ENCODE measurements around the gene DAB2IP. TPM values are rescaled to one million over a fixed set of nuclear protein-coding genes. Genes with fewer than 3 reads are reported as not detected.

Gene DAB2IP
- total RNA-seq, 2 donors from 2014 or later, result not detected

- H3K9me3 ChIP-seq (ENCODE audit: control insufficient read depth, low read length, poor library complexity, severe bottlenecking), result no peaks in the 10 kb centered on the region
- Mint-ChIP-seq H3K27ac (no peak overlapping the region), H3K36me3 (ENCODE audit: low read depth) (no peaks in the 10 kb centered on the region), H3K27me3 (peaks cover 6% of the 10 kb centered on the region), H3K4me3 (no peak overlapping the region), H3K4me1 (peaks cover 2% of the 10 kb centered on the region)
- ATAC-seq, result no peak
- DNase-seq, result no peak
Observed at GRCh38 chr9:121752929-121753328, 101.5 kb downstream of the DAB2IP start.

- H3K9me3 ChIP-seq (ENCODE audit: control insufficient read depth, low read length, poor library complexity, severe bottlenecking), result no peaks in the 10 kb centered on the region
- Mint-ChIP-seq H3K27ac (no peak overlapping the region), H3K4me3 (no peak overlapping the region), H3K4me1 (no peaks in the 10 kb centered on the region), H3K27me3 (peaks cover 6% of the 10 kb centered on the region), H3K36me3 (ENCODE audit: low read depth) (no peaks in the 10 kb centered on the region)
- no peak for DNase-seq
- ATAC-seq, result no peak
Observed at GRCh38 chr9:121753802-121754654, 102.6 kb downstream of the DAB2IP start.

GRCh38 chr9:121754655-121755436 lies 103.4 kb downstream of the DAB2IP start:
- no peak for DNase-seq
- ATAC-seq, result no peak

DNA sequence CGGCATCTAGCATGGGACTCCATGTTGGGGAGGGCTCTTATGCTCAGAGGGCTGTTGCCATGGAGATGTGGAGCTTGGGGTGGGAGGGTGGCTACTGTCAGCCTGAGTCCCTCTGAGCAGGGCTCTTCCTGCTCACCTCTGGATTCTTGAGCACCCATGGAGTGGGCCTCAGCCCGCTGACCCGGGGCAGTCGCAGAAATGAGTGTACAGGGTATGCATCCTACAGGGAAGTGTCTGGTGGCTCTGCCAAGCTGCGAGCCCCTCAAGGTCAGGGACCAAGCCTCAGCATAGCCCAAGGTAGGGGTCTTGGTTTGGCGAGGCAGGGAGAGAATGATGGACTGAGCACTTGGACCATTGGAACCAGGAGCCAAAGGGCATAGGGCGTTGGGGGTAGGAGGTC lies 104.1 kb downstream of the DAB2IP start:
- Mint-ChIP-seq H3K36me3 (ENCODE audit: low read depth) (no peaks in the 10 kb centered on the region), H3K4me1 (no peaks in the 10 kb centered on the region), H3K4me3 (no peak overlapping the region), H3K27ac (no peak overlapping the region), H3K27me3 (peaks cover 15% of the 10 kb centered on the region)
- no peaks in the 10 kb centered on the region for H3K9me3 ChIP-seq (ENCODE audit: control insufficient read depth, low read length, poor library complexity, severe bottlenecking)
- ATAC-seq, result no peak
- no peak for DNase-seq

More at GRCh38 chr9:121754655-121755436, 103.4 kb downstream of the DAB2IP start:
- peaks cover 13% of the 10 kb centered on the region for H3K27me3 Mint-ChIP-seq
- no peak overlapping the region for H3K4me3 Mint-ChIP-seq
- no peaks in the 10 kb centered on the region for H3K36me3 Mint-ChIP-seq (ENCODE audit: low read depth)
- no peaks in the 10 kb centered on the region for H3K9me3 ChIP-seq (ENCODE audit: control insufficient read depth, low read length, poor library complexity, severe bottlenecking)
- H3K27ac Mint-ChIP-seq, result no peak overlapping the region
- H3K4me1 Mint-ChIP-seq, result no peaks in the 10 kb centered on the region

- H3K4me3 Mint-ChIP-seq, result no peak overlapping the region
- no peaks in the 10 kb centered on the region for H3K36me3 Mint-ChIP-seq (ENCODE audit: low read depth)
- H3K9me3 ChIP-seq (ENCODE audit: control insufficient read depth, low read length, poor library complexity, severe bottlenecking), result no peaks in the 10 kb centered on the region
- no peak overlapping the region for H3K27ac Mint-ChIP-seq
- no peaks in the 10 kb centered on the region for H3K4me1 Mint-ChIP-seq
- H3K27me3 Mint-ChIP-seq, result peaks cover 15% of the 10 kb centered on the region
- ATAC-seq (no peak), DNase-seq (no peak)
Observed at GRCh38 chr9:121756474-121757280, 105.2 kb downstream of the DAB2IP start.

GRCh38 chr9:121757281-121757585 lies 105.8 kb downstream of the DAB2IP start:
- ATAC-seq (no peak), DNase-seq (no peak)
- Mint-ChIP-seq H3K36me3 (ENCODE audit: low read depth) (no peaks in the 10 kb centered on the region), H3K4me3 (no peak overlapping the region), H3K27ac (no peak overlapping the region), H3K4me1 (no peaks in the 10 kb centered on the region), H3K27me3 (peaks cover 15% of the 10 kb centered on the region)
- no peaks in the 10 kb centered on the region for H3K9me3 ChIP-seq (ENCODE audit: control insufficient read depth, low read length, poor library complexity, severe bottlenecking)

- DNase-seq (no peak), ATAC-seq (no peak)
- Mint-ChIP-seq H3K36me3 (ENCODE audit: low read depth) (no peaks in the 10 kb centered on the region), H3K27ac (no peak overlapping the region), H3K4me3 (no peak overlapping the region), H3K27me3 (peaks cover 15% of the 10 kb centered on the region), H3K4me1 (no peaks in the 10 kb centered on the region)
- no peaks in the 10 kb centered on the region for H3K9me3 ChIP-seq (ENCODE audit: control insufficient read depth, low read length, poor library complexity, severe bottlenecking)
Observed at GRCh38 chr9:121758693-121759092, 107.3 kb downstream of the DAB2IP start.

DNA sequence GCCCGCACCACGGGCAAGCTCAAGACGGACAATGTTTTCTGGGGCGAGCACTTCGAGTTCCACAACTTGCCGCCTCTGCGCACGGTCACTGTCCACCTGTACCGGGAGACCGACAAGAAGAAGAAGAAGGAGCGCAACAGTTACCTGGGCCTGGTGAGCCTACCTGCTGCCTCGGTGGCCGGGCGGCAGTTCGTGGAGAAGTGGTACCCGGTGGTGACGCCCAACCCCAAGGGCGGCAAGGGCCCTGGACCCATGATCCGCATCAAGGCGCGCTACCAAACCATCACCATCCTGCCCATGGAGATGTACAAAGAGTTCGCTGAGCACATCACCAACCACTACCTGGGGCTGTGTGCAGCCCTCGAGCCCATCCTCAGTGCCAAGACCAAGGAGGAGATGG lies 108.6 kb downstream of the DAB2IP start:
- Mint-ChIP-seq H3K4me1 (no peaks in the 10 kb centered on the region), H3K4me3 (no peak overlapping the region), H3K36me3 (ENCODE audit: low read depth) (no peaks in the 10 kb centered on the region), H3K27me3 (peaks cover 20% of the 10 kb centered on the region), H3K27ac (no peak overlapping the region)
- no peak for ATAC-seq
- no peaks in the 10 kb centered on the region for H3K9me3 ChIP-seq (ENCODE audit: control insufficient read depth, low read length, poor library complexity, severe bottlenecking)
- no peak for DNase-seq

DNA sequence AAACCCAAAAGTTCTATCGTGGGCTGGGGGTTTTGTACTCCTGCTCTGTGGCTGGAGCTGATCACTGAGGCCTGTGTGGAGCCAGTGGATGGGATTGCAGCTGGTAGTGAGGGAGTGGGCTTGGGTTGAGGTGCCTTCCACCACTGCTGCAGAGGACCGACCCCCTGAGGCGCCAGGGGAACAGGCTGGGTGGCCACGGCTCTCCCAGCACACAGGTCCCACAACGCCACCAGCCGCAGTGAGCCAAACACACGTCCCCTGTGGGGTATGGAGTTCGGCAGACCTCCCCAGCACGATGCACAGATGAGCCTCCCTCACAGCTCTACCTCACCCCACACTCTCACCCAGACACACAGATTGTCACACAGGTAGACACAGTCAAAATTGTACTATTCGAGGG lies 109.1 kb downstream of the DAB2IP start:
- no peak overlapping the region for H3K27ac Mint-ChIP-seq
- no peaks in the 10 kb centered on the region for H3K36me3 Mint-ChIP-seq (ENCODE audit: low read depth)
- no peaks in the 10 kb centered on the region for H3K4me1 Mint-ChIP-seq
- peaks cover 20% of the 10 kb centered on the region for H3K27me3 Mint-ChIP-seq
- DNase-seq (no peak), ATAC-seq (no peak)
- no peak overlapping the region for H3K4me3 Mint-ChIP-seq
- H3K9me3 ChIP-seq (ENCODE audit: control insufficient read depth, low read length, poor library complexity, severe bottlenecking), result no peaks in the 10 kb centered on the region

GRCh38 chr9:121763131-121763530 lies 111.7 kb downstream of the DAB2IP start:
- peaks cover 31% of the 10 kb centered on the region for H3K27me3 Mint-ChIP-seq
- ATAC-seq, result no peak
- no peaks in the 10 kb centered on the region for H3K9me3 ChIP-seq (ENCODE audit: control insufficient read depth, low read length, poor library complexity, severe bottlenecking)
- no peak overlapping the region for H3K4me3 Mint-ChIP-seq
- no peaks in the 10 kb centered on the region for H3K36me3 Mint-ChIP-seq (ENCODE audit: low read depth)
- DNase-seq, result no peak
- H3K27ac Mint-ChIP-seq, result no peak overlapping the region
- peaks cover 2% of the 10 kb centered on the region for H3K4me1 Mint-ChIP-seq

GRCh38 chr9:121763561-121764370 lies 112.3 kb downstream of the DAB2IP start:
- DNase-seq (no peak), ATAC-seq (no peak)
- no peak overlapping the region for H3K27ac Mint-ChIP-seq

DNA sequence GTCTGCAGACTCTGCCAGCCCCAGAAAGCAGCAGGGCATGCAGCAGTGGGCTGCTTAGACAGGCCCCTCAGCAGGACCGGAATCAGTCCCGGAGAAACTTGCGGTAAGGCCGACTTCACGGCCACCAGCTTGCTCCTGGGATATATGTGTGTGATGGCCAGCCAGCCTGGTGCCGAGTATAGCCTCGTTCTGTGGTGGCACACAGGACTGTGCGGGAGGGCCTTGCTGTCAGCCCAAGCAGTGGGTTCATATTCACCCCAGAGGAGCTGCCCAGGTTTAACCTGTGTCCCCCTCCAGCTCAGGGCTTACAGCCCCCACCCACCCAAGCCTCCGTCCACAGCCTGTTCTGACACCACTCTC lies 112.9 kb downstream of the DAB2IP start:
- Mint-ChIP-seq H3K27ac (no peak overlapping the region), H3K27me3 (peaks cover 29% of the 10 kb centered on the region), H3K4me3 (no peak overlapping the region), H3K36me3 (ENCODE audit: low read depth) (no peaks in the 10 kb centered on the region), H3K4me1 (peaks cover 2% of the 10 kb centered on the region)
- H3K9me3 ChIP-seq (ENCODE audit: control insufficient read depth, low read length, poor library complexity, severe bottlenecking), result no peaks in the 10 kb centered on the region
- DNase-seq, result no peak
- no peak for ATAC-seq

More at GRCh38 chr9:121763561-121764370, 112.3 kb downstream of the DAB2IP start:
- peaks cover 31% of the 10 kb centered on the region for H3K27me3 Mint-ChIP-seq
- H3K9me3 ChIP-seq (ENCODE audit: control insufficient read depth, low read length, poor library complexity, severe bottlenecking), result no peaks in the 10 kb centered on the region
- peaks cover 2% of the 10 kb centered on the region for H3K4me1 Mint-ChIP-seq
- no peak overlapping the region for H3K4me3 Mint-ChIP-seq
- no peaks in the 10 kb centered on the region for H3K36me3 Mint-ChIP-seq (ENCODE audit: low read depth)
